Activated CD8-positive, alpha-beta memory T cell treated with anti-CD3 and anti-CD28 coated beads, Interleukin-2, amount 50 U/mL, for 1 hour (primary cell): Measurements from ENCODE around the gene ANKRD44.
"Not testable (repeated sequence)": the region's sequence is repeated elsewhere in the genome, so short reads cannot be mapped to it uniquely, and the experiment has no call there.

Source experiments
- DNase-seq: peaks from one replicate; pipeline ENCODE4 v3.0.0-alpha.2; 2020; ENCODE audit errors: extremely low read depth

Gene ANKRD44

DNA sequence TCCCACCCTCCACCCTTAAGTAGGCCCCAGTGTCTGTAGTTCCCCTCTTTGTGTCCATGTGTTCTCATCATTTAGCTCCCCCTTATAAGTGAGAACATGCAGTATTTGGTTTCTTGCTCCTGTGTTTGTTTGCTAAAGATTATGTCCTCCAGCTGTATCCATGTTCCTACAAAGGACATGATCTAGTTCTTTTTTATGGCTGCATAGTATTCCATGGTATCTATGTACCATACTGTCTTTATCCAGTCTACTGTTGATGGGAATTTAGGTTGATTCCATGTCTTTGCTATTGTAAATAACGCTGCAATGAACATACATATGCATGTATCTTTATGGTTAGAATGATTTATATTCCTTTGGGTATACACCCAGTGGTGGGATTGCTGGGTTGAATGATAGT lies 233.9 kb downstream of the ANKRD44 start:
- DNase-seq: no peak

DNA sequence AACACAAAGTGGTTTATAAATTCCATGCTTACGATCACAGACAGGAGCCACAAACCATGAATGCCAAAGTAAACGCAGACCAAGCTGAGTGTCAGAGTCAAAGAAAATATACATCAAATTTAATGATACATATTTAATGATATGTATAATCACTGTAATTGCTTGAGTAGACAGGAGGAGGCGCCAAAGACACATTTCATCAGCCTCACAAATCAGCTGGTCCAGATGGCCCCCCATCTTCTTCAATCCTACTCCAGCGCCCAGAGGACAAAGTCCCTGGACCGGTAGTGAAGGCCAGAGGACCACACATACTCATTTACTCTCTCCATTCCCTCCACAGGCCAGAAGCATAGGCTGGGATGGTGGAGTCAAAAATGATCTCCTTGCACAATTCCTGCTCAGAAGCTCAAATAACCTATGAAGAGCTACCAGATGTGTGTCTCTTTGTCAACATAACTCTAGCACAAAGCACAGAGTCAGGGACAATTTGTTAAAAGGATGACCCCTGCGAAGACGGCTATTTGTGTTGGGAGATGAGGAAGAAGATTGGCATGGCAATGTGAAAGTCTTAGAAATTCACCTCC lies 234.7 kb downstream of the ANKRD44 start:
- no peak for DNase-seq

DNA sequence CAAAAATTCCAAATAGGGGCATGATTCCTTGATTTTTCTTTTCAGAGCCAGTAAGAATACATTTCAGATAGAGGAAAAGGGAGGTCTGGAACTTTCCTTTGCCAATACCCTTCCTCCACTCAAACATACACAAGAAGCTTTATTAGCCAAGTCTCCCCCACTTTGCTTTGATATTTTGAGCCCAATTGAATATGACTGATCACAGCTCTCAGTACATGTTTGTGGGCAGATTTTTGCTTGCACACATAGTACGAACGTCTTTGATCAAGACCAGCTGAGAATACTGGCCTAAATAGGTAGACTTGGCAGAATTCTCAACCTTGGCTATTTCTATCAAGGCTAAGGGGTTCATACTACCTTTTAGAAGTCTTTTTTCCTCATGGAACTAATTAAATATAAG lies 235.3 kb downstream of the ANKRD44 start:
- DNase-seq: no peak

DNA sequence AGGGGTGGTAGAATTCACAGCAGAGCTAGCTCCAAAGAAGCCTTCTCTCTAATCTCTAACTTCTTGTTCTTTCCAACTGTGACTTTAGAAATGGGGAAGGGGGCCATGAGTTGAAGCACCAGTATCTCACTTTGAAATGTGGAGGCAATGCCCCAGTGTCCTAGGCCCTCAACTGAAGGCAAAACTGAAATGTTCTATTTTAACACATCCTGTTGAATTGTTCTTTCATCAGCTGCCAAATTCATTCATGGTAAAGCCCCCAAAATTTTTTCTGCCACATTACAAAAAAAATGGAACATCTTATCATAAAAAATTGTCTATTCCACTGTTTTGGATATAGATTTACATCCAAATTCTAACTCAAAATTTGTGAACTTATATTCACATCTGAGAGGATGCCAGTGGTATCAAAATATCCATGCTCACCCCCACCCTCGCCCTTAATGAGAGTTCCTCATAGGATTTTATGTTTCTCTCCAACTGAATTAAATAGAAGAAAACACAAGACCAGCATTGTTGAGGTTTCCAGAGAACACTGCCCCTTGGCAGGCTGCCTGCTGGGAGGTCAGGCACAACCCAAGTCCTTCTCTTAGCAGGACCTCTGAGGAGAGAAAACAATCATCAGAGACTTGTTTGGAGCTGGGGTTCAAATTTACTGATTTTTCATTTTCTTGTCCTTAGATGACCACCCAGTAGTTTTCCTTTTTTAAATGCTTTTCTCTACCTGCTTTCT lies 236.7 kb downstream of the ANKRD44 start:
- no peak for DNase-seq

DNA sequence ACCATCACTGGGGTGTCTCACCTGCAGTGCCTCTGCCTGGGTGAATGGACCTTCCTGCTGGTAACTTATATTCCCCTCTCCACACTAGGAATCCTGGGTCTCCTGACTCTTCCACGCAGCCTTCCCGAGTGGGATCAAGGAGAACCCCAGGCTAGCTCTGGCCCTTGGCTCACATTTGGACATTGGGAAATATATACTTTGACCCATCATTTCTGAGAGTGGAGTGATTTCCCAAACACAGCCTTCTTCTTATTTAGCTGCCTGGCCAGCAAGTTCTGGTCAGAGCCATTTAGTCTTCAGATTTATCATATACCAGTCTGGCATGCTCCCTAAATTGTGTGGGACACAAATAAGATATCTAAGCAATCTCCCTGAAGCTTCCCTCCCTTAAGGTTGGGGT lies 237.3 kb downstream of the ANKRD44 start:
- DNase-seq: no peak

DNA sequence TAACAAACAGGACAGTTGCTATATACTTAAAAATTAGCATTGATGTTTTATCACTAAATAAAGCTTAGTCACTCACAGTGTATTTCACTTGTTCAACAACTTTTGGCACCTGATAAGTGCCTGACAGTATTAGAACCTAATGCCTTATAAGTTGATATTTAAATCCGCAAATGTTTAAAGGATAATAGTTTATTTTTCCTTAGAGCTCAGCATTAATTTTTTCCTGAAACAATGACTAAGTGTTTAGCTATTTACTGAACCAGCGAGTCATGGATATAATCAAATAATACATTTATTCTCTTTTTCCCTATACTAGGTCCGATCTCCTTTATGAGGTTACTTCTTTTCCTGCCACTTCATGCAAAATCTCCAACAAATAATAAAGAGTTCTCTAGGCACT lies 238.0 kb downstream of the ANKRD44 start:
- no peak for DNase-seq

DNA sequence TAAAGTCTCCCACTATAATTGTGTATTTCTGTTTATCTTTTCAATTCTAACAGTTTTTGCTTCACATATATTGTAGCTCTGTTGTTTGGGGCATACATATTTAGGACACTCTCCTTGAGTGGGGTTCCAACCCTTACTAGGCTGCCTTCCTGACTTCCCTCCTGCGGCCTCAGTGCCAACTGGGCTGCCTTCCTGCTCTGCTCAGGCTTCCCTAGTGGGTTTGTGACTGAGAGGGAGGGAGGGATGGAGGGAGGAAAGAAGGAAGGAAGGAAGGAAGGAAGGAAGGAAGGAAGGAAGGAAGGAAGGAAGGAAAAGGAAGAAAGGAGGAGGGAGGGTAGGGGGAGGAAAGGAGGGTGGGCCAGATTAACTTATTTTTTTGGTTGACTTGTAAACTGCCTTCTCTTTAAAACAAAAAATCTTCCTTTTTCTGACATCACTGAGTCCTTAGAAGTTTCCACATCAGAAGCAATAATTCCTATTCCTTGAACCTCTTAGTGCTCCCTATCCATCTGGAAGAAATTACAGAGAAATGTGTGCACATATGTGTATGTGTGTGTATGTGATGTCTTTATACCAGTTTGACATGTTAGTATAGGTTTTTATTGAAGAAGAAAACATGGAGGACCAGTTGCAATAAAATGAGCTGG lies 238.7 kb downstream of the ANKRD44 start:
- no peak for DNase-seq

DNA sequence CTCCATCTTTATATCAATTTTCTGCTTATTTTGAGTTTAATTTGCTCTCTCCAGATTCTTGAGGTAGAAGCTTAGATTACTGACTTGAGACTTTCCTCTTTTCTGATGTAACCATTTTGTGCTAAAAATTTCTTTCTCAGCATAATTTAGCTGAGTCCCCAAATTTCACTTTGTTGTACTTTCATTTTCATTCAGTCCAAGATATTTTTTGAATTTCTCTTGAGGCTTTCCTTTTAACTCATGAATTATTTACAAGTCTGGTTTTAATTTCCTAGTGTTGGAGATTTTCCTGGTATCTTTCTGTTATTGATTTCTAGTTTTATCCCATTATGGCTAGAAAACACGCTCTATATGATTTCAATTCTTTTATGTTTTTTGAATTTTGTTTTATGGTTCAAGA lies 239.4 kb downstream of the ANKRD44 start:
- no peak for DNase-seq

DNA sequence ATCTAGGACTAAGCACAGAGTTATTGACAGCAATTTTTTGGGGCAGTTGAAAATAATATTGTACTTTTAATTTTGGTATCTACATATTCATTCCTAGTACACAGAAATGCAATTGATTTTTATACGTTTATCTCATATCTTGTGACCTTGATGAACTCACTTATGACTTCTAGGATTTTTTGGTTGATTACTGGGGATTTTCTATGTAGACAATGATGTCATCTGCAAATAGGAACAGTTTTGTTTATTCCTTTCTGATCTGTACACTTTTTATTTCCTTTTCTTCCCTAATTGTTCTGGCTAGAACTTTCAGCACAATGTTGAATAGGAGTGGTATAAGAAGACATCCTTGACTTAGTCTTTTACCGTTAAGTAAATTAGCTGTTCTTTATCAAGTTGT lies 240.6 kb downstream of the ANKRD44 start:
- no peak for DNase-seq

DNA sequence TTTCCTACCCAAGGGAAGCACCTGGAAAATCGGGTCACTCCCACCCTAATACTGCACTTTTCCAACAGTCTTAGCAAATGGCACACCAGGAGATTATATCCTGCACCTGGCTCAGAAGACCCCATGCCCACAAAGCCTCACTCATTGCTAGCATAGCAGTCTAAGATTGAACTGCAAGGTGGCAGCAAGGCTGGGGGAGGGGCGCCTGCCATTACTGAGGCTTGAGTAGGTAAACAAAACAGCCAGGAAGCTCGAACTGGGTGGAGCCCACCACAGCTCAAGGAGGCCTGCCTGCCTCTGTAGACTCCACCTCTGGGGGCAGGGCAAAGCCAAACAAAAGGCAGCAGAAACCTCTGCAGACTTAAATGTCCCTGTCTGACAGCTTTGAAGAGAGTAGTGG lies 248.0 kb downstream of the ANKRD44 start:
- not testable (repeated sequence) for DNase-seq

DNA sequence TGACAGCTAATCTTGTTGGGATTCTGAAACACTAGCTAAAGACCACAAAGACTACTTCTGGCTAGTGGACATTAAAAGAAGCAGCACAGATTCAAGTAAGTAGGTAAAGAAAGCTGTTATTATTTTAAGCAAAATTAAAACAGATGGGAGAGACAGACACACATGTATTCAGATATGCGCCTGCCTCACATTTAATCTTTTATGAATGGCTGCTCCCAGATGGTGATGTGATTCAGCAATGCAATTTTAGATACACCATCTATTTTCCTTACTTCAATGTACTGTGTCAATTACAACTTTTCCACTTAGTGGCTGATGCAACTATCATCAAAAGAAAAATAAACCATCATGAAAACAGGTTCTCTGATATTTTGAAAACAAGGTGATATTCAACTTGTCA lies 251.1 kb downstream of the ANKRD44 start:
- DNase-seq: no peak

DNA sequence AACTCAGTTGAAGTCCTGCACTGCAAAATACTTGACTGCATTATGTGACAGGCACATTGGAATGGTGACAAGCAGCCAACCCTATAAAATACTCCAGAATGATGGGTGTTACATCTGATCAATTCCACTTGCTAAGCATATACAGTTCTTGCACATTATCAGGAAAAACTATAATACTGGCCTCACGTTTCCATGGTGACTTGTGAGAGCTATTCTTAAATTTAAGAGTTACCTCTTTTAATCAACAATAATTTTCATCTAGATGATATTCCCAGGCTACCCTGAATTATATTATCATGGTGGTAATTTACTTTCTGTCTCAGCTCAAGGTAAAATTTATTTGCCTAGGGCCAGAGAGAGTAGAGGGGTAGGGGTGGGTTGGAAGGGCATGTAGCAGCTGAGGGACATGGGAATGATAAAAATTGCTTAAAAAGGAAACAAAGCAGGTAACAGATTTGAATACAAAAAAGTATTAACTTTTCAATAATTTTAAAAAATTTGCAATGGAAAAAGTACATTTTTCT lies 251.7 kb downstream of the ANKRD44 start:
- no peak for DNase-seq

DNA sequence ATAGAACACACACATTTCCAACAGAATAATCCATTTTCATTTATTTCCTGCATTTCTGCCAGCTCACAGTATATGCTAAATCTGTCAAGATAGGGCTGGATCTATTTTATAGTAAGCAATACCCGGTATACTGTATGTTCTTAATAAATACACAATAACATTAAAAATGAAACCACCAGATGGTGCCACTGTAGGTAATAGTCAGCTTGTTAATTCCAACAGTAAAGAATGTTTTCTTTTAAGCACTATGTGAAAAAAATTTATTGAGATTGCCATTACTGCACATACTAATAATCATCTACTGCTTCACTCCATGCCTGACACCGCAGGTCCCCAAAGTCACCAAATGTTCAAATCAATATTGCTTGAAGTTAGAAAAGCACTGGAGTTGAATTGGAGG lies 252.6 kb downstream of the ANKRD44 start:
- no peak for DNase-seq

DNA sequence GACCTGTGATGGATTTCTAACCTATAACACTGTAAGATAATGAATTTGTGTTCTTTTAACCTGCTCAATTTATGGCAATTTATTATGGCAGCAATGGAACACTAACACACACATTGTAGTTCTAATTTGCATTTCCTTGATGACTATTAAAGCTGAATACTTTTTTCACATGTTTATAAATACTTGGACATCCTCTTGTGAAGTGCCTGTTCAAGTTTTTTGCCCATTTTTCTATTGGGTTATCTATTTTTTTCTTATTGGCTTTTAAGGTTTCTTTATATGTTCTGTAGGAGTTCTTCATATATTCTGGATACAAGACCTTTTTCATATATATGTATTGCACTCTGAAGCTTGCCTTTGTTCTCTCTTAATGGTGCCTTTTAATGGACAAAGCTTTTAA lies 255.5 kb downstream of the ANKRD44 start:
- no peak for DNase-seq

DNA sequence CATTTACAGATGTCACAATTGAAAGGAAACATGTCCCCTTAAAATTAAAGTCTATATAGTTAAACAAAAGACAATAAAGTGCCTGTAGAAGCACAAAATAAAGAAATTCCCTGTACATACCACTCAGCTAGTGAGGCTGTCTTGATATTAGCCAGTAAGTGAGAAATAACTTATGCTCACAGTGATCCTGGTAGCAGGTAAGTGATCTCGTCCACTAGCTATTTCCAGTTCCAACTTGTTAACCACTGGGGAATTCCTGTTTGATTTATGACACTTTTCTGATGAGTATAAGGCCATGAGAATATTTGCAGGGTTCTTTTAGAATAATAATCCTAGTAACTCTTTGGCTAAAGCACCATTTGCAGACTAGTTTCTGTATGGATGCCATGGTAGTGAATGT lies 256.1 kb downstream of the ANKRD44 start:
- no peak for DNase-seq

DNA sequence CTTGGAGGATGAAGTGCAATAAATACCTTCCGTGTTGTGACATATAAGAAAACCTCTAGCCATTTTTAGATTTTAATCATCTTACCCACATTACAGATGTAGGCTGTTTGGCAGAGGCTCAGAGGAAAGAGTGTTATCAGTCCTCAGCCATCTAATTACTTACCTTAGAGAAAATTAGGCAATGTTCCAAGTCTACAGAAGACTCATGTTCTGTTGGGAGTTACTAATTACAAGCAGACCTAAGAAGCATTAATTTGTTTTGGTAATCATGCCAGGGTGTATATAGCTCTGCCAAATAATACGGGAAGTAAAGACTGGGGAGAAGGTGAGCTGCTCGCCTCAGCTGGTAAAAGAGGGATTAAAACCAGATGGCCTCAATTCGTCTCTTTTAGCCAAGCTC lies 258.2 kb downstream of the ANKRD44 start:
- DNase-seq: no peak

DNA sequence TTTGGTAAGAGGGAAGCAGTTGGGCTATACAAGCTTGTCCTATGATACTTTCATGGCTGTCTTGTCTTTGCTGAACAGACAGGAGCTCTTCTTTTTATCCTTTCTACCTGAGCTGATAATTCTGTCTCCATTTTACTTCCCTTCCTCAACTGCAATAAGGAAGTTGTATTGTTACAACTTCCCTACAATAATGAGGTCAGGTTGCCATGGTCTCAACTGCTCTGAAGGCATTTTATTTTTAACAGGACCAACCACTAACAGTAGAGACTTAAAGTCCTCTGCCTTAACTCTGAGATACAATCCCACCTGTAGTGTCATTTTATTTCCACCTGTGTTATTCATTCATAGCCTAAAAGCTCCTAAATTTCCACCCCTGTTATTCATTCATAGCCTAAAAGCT lies 265.5 kb downstream of the ANKRD44 start:
- no peak for DNase-seq

DNA sequence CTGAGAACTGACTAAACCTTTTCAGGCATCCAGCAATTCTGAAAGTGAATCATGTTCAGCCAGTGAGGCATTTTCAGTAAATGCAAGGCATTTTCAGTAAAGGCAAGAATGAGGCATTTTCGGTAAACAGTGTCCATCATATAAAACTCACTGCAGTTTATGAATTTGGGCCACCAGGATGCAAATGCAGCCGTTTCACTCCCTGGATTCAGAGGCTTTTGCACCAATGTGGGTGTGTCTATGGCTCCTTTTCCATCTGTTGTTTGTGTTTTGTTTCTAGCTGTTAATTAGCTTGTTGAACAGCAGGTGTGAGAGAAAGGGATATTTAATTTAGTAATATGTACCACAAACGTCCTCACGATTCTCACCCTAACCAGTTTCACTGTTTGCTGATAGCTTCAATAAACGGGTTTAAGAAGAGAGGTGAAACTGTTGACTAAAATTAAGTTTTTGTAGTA lies 267.8 kb downstream of the ANKRD44 start:
- DNase-seq: no peak

DNA sequence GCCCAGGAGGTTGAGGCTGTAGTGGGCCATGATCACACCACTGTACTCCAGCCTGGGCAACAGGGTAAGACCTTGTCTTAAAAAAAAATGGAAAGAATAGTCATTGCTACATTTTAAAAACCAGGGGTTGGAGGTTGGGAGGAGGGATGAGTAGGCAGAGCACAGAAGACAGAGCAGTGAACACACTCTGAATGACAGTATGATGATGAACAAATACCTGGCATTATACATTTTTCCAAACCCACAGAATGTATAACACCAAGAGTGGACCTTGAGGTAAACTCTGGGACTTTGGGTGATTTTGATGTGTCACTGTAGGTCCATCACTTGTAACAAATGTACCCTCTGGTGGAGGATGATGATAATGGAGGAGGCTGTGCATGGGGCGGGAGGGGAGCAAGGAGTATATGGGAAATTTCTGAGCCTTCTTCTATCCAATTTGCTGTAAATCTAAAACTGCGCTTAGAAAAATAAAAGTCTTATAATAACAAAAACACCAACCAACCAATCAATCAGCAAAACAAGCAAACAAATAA lies 272.6 kb downstream of the ANKRD44 start:
- no peak for DNase-seq

DNA sequence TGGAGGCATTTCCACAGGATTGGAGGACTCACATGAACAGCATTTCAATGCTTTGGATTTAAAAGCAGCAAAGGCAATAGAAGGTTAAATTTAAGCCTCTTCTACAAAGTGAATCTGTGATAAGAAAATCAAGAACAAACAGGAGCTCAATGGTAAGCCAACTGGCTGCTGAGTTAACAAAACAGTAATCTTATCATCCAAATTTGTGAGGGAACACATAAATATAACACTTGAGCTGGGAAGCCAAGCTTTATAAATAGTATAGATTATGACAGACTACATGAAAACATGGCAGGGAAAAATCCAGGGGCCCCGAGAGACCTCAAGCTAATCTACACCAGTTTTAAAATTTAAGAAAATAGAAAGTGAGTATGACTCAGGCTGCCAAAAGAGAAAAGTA lies 275.6 kb downstream of the ANKRD44 start:
- DNase-seq: no peak

DNA sequence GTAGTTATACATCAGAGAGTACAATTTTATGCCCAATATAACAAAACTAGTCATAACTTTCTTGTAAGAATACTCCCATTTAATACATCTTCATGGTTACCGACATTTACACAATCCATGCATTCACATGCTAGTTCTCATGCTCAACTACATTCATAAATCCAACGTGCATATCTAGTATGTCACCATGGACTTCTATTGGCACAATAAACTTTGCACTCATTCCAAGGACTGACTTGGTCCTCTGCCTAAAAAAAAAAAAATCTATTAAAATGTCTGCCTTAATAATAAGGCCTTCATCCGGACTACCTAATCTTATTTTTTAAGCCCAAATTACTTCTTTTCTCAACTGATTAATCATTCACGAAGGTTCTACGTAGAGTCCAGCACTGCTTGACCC lies 276.3 kb downstream of the ANKRD44 start:
- no peak for DNase-seq

DNA sequence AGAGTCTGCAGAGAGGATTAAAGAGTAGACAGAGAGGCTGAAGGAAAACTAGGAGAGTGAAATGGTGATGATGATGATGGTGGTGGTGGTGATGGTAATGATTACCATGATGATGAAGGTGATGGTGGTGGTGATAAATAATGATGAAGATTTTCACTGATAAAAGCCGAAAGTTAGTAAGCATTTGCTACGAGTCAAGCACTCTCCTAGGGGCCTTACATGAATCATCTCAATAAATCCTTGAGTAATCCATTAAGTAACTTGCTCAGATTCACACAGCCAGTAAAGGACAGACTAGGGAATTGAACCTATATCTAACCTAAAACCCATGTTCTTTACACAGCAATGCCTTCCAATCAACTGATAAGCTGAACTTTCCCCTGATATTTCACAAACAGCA lies 277.4 kb downstream of the ANKRD44 start:
- no peak for DNase-seq

DNA sequence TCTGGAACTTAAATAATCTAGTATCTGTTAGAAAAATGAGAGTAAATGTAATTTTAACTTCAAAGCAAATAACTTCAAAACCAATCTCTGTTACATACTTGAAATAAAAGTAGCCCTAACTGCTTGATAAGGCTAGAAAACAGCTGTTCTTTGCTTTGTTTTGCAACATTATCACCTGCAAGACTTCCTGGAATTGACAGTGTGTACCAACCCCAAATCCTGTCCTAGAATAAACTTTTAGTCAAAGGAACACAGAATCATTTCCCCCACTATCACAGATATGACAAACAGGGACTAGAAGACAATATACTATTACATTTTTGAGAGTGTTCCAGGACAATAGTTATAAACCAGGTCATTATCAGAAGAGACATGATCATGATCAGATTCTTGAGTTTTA lies 278.8 kb downstream of the ANKRD44 start:
- no peak for DNase-seq
